Activated naive CD4-positive, alpha-beta T cell treated with anti-CD3 and anti-CD28 coated beads, Interleukin-2, amount 10 ng/mL, durations not matched to agents 5 hours and 36 hours (primary cell): ENCODE data around the gene GPD1L. TPM values are rescaled to one million over a fixed set of nuclear protein-coding genes. Genes with fewer than 3 reads are reported as not detected.

Experiments
- total RNA-seq, 2 experiments: library from RNA; stranded (reverse); gene quantifications; one replicate each; pipeline ENCODE4 v1.2.3, GENCODE V29; 2021

GPD1L gene
- 10 to 100 TPM; 32.2 to 33.0 TPM for total RNA-seq

DNA sequence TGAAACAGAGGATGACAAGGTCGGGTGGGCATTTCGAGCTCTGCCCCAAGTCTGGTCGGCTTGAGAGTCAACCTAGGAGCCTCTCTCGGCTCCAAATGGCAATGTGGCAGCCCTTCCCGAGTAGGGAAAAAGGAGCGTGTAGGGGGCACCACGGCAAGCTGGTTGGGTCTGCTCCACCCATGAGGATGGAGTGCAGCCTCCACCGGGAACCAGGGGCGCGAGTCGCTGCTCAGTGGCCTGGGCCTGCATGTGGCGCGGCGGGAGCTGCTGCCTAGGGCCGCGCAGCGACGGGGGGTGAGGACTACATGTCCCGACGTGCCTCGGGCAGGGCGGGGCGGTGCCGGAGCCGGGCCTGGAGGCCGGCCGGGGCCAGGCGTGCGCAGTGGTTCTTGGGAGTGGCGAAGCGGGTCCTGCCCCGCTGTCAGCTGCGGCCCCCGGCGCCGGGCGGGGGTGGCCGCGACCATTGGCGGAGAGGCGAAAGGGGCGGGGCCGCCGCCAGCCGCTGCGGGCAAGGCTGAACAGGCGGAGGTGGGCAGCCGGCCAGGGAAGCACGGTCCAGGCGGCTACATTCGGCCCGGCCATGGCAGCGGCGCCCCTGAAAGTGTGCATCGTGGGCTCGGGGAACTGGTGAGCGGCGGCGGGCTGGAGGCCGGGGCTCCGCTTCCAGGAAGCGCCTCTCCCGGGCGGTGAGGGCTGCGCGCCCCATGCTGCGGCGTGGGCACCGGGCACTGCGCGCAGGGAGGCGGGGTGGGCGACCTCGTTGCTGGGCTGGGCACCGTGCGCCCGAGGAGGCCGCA is at the start of gene GPD1L:
GPD1L (plus strand) TSS at position 489 of the 797 bp plus-strand sequence; CDS start at position 581, 92 bp downstream.

Other genes with a start within 250 kb of the GPD1L start
- gene OSBPL10, start 125.4 kb upstream of the GPD1L start, total RNA-seq = under 1 TPM; 0.34 to 0.71 TPM
- not detected for gene ZNF860, start 124.9 kb upstream of the GPD1L start, total RNA-seq
- gene CMTM8, start 132.1 kb downstream of the GPD1L start, total RNA-seq = 1 to 10 TPM; 6.9 to 7.5 TPM